Glutamatergic neuron (in vitro differentiated cells): Measurements from ENCODE around the gene EEPD1. TPM values are rescaled to one million over a fixed set of nuclear protein-coding genes. Genes with fewer than 3 reads are reported as not detected.

ENCODE experiments used
- DNase-seq: peaks from one replicate; pipeline ENCODE4 v3.0.0; 2022
- H3K27ac Mint-ChIP-seq: one replicate; pipeline ENCODE4 v1.8.0; 2020; ENCODE audit warnings: mild to moderate bottlenecking, mixed read lengths, inconsistent platforms; ENCODE audit not compliant: unreplicated experiment
- H3K27me3 Mint-ChIP-seq: one replicate; pipeline ENCODE4 v1.8.0; 2020; ENCODE audit warnings: mild to moderate bottlenecking, moderate library complexity, mixed read lengths, inconsistent platforms; ENCODE audit not compliant: unreplicated experiment
- H3K36me3 Mint-ChIP-seq: one replicate; pipeline ENCODE4 v1.8.0; 2020; ENCODE audit warnings: mild to moderate bottlenecking, mixed read lengths, inconsistent platforms; ENCODE audit not compliant: unreplicated experiment
- H3K4me1 Mint-ChIP-seq: one replicate; pipeline ENCODE4 v1.8.0; 2020; ENCODE audit warnings: mild to moderate bottlenecking, low read depth, mixed read lengths, inconsistent platforms; ENCODE audit not compliant: unreplicated experiment
- H3K4me3 Mint-ChIP-seq: one replicate; pipeline ENCODE4 v1.8.0; 2020; ENCODE audit warnings: mild to moderate bottlenecking, mixed read lengths, inconsistent platforms; ENCODE audit not compliant: unreplicated experiment
- H3K9me3 Mint-ChIP-seq: one replicate; pipeline ENCODE4 v1.8.0; 2020; ENCODE audit warnings: mild to moderate bottlenecking, moderate library complexity, mixed read lengths, inconsistent platforms; ENCODE audit not compliant: unreplicated experiment
- CTCF ChIP-seq: fragments of 200-600 bp; sonication (generic); IDR thresholded peaks from one replicate; pipeline ENCODE4 v1.5.0; 2021; ENCODE audit not compliant: partially characterized antibody, unreplicated experiment
- total RNA-seq: library from RNA; stranded (reverse); fragmentation: NEBNext Ultra II Directional; extraction: Animal tissue kit (Norgen Biotek cat#: 25700); gene quantifications from one replicate; pipeline ENCODE4 v1.2.1, GENCODE V29; 2021; ENCODE audit not compliant: unreplicated experiment

The EEPD1 gene
- total RNA-seq, 1 donor from 2014 or later = 63.9 TPM

GRCh38 chr7:36278620-36279172 is 125.6 kb downstream of the EEPD1 start:
- Mint-ChIP-seq H3K4me3 (peak overlapping the region; percentile 71), H3K36me3 (peaks cover 4% of the 10 kb centered on the region), H3K27ac (peak overlapping the region; percentile 78), H3K9me3 (peaks cover 9% of the 10 kb centered on the region), H3K27me3 (peaks cover 12% of the 10 kb centered on the region), H3K4me1 (peaks cover 60% of the 10 kb centered on the region)
- TF ChIP-seq CTCF = no peak
- no peak for DNase-seq

- TF ChIP-seq CTCF = no peak
- Mint-ChIP-seq H3K27ac (no peak overlapping the region), H3K9me3 (peaks cover 9% of the 10 kb centered on the region), H3K27me3 (peaks cover 12% of the 10 kb centered on the region), H3K4me1 (peaks cover 64% of the 10 kb centered on the region), H3K36me3 (peaks cover 4% of the 10 kb centered on the region), H3K4me3 (peak overlapping the region; percentile 76)
- no peak for DNase-seq
Measured at GRCh38 chr7:36279200-36279925, 126.3 kb downstream of the EEPD1 start.

- TF ChIP-seq CTCF = no peak
- DNase-seq = no peak
- Mint-ChIP-seq H3K4me1 (peaks cover 67% of the 10 kb centered on the region), H3K36me3 (peaks cover 4% of the 10 kb centered on the region), H3K27ac (peak overlapping the region; percentile 76), H3K9me3 (peaks cover 8% of the 10 kb centered on the region), H3K27me3 (peaks cover 16% of the 10 kb centered on the region), H3K4me3 (peak overlapping the region; percentile 76)
Measured at GRCh38 chr7:36279926-36280315, 126.9 kb downstream of the EEPD1 start.

- H3K4me3 Mint-ChIP-seq = peak overlapping the region; percentile 76
- H3K4me1 Mint-ChIP-seq = peaks cover 64% of the 10 kb centered on the region
Measured at GRCh38 chr7:36280840-36281812, 128.1 kb downstream of the EEPD1 start.

More at GRCh38 chr7:36280840-36281812, 128.1 kb downstream of the EEPD1 start:
- Mint-ChIP-seq H3K9me3 (peaks cover 8% of the 10 kb centered on the region), H3K27me3 (peaks cover 16% of the 10 kb centered on the region), H3K36me3 (peaks cover 4% of the 10 kb centered on the region), H3K27ac (peak overlapping the region; percentile 65)
- DNase-seq = peak; percentile 55
- no peak for TF ChIP-seq CTCF
